GM19438 (cell line): Measurements from ENCODE around the gene RFNG.

Experiments used
- ATAC-seq: cut with Tn5 transposase; IDR thresholded peaks from one replicate; pipeline ENCODE4 v1.9.1; 2021; ENCODE audit warnings: low read depth; ENCODE audit not compliant: unreplicated experiment

RFNG gene

GRCh38 chr17:82079001-82079677 is 27.5 kb upstream of the RFNG start:
- no peak for ATAC-seq

GRCh38 chr17:82078433-82078832 is 26.8 kb upstream of the RFNG start:
- ATAC-seq: no peak

GRCh38 chr17:82077617-82078358 is 26.2 kb upstream of the RFNG start:
- no peak for ATAC-seq

GRCh38 chr17:82076785-82077591 is 25.4 kb upstream of the RFNG start:
- no peak for ATAC-seq

- ATAC-seq: no peak
Measured at GRCh38 chr17:82076018-82076784, 24.6 kb upstream of the RFNG start.

GRCh38 chr17:82073446-82073845 is 21.8 kb upstream of the RFNG start:
- ATAC-seq: no peak

- ATAC-seq: no peak
Measured at GRCh38 chr17:82072827-82073226, 21.2 kb upstream of the RFNG start.

GRCh38 chr17:82070611-82071010 is 19.0 kb upstream of the RFNG start:
- ATAC-seq: no peak

GRCh38 chr17:82065638-82066303 is 14.2 kb upstream of the RFNG start, which contains the start of gene DUS1L:
Gene DUS1L (minus strand): TSS chr17:82065804. CDS start chr17:82065059, 745 bp downstream.
- peak; percentile 57 for ATAC-seq

- ATAC-seq: peak; percentile 34
Measured at GRCh38 chr17:82065193-82065637, 13.6 kb upstream of the RFNG start.

- no peak for ATAC-seq
Measured at GRCh38 chr17:82064433-82065192, 13.0 kb upstream of the RFNG start.

GRCh38 chr17:82063424-82064415 is 12.1 kb upstream of the RFNG start:
- no peak for ATAC-seq

GRCh38 chr17:82062984-82063368 is 11.4 kb upstream of the RFNG start:
- no peak for ATAC-seq

GRCh38 chr17:82062076-82062983 is 10.7 kb upstream of the RFNG start:
- ATAC-seq: no peak

GRCh38 chr17:82061047-82061925 is 9.7 kb upstream of the RFNG start:
- ATAC-seq: no peak

GRCh38 chr17:82060614-82061013 is 9.0 kb upstream of the RFNG start:
- no peak for ATAC-seq
